ENCODE measurements around the gene SAXO2. TPM values are rescaled to one million over a fixed set of nuclear protein-coding genes. Genes with fewer than 3 reads are reported as not detected.

SAXO2 gene
- total and polyA plus RNA-seq, 10 of the 15 experiments (the other 5 are each of a cell fraction or from before 2014, with no cell fraction given): 0.06 to 2.3 (median 1.4) TPM

DNA sequence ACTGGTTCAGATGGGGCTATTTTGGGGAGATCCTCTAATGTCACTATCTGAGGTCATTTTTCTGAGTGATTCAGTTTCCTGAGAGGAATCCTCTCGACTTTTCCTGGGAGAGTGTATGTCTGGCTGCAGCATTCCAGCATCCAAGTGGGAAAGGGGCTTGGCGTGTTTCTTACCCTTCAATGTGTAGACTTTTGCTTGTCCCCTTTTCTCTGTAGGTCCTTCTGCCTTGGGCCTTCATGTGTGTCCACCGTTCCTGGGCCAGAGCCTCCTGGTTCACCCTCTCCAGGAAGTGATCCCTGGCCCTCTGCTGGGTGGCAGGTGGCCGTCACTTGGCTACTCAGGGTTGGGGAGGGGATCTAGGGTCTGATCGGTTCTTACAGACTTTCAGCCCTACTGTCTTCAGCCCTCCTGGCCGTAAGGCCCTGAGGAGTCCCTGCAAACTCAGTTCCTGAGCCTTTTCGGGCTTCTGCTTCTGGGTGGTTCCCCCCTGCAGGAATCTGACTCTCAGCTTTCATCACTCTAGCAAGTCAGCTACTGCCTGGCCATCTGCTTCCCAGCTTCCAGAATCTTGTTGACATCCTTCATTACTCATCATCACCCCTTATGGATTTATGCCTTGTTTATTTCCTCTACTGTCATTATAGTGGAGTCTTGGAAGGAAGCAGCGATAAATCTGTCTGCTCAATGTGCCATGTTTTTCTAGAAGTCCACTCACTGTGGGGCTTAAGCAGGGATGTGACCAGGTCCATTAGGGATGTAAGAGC lies 50.1 kb downstream of the SAXO2 start (continued):
- TF ChIP-seq, protein P1, sequence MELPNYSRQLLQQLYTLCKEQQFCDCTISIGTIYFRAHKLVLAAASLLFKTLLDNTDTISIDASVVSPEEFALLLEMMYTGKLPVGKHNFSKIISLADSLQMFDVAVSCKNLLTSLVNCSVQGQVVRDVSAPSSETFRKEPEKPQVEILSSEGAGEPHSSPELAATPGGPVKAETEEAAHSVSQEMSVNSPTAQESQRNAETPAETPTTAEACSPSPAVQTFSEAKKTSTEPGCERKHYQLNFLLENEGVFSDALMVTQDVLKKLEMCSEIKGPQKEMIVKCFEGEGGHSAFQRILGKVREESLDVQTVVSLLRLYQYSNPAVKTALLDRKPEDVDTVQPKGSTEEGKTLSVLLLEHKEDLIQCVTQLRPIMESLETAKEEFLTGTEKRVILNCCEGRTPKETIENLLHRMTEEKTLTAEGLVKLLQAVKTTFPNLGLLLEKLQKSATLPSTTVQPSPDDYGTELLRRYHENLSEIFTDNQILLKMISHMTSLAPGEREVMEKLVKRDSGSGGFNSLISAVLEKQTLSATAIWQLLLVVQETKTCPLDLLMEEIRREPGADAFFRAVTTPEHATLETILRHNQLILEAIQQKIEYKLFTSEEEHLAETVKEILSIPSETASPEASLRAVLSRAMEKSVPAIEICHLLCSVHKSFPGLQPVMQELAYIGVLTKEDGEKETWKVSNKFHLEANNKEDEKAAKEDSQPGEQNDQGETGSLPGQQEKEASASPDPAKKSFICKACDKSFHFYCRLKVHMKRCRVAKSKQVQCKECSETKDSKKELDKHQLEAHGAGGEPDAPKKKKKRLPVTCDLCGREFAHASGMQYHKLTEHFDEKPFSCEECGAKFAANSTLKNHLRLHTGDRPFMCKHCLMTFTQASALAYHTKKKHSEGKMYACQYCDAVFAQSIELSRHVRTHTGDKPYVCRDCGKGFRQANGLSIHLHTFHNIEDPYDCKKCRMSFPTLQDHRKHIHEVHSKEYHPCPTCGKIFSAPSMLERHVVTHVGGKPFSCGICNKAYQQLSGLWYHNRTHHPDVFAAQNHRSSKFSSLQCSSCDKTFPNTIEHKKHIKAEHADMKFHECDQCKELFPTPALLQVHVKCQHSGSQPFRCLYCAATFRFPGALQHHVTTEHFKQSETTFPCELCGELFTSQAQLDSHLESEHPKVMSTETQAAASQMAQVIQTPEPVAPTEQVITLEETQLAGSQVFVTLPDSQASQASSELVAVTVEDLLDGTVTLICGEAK (IDR thresholded peaks at IDR 0.05; ENCODE audit: borderline replicate concordance): no peak
- TF ChIP-seq SP1 (IDR thresholded peaks at IDR 0.05; ENCODE audit: low read depth, low read length): no peak
- TF ChIP-seq, protein P2, sequence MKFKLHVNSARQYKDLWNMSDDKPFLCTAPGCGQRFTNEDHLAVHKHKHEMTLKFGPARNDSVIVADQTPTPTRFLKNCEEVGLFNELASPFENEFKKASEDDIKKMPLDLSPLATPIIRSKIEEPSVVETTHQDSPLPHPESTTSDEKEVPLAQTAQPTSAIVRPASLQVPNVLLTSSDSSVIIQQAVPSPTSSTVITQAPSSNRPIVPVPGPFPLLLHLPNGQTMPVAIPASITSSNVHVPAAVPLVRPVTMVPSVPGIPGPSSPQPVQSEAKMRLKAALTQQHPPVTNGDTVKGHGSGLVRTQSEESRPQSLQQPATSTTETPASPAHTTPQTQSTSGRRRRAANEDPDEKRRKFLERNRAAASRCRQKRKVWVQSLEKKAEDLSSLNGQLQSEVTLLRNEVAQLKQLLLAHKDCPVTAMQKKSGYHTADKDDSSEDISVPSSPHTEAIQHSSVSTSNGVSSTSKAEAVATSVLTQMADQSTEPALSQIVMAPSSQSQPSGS (IDR thresholded peaks at IDR 0.05; ENCODE audit: low read length): no peak
- no peak for TF ChIP-seq TBL1XR1 (IDR thresholded peaks at IDR 0.05; ENCODE audit: low read depth, low read length)

DNA sequence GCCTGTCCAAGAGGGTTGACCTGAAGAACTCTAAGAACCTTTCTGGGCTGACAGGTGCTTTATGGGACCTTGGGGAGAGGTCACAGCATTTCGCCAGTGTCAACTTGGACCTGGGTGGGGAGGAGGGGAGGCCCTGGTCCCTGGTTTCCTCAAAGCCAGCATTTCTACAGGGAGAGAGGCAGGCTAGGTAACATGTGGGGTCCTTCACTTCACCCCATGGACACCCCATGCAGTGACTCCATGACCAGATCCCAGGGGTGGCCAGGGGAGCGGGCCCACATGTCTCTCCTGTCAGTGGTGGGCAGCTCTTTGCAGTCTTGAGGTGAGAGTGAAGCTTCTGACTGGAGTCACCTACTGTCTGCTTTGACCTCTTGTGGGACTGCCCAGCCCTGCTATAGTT lies 50.8 kb downstream of the SAXO2 start:
- no peak for FAIRE-seq
- BruUV-seq (replicated peaks): no TSS peak
- H3K4me2 ChIP-seq (ENCODE audit: control insufficient read depth, insufficient read depth): no peak overlapping the region
- no peaks in the 10 kb centered on the region for H3K79me2 ChIP-seq (ENCODE audit: control insufficient read depth, insufficient read depth, low read length)
- no peaks in the 10 kb centered on the region for H3K27me3 ChIP-seq (replicated peaks in 1 of 2; ENCODE audit: control insufficient read depth in 2 of 2, insufficient read depth in 2 of 2, low read length in 1 of 2)
- CTCF ChIA-PET: no interaction called here
- no peak overlapping the region for H3K9ac ChIP-seq (ENCODE audit: control insufficient read depth, insufficient read depth, low read length)
- SMC1A ChIA-PET (ENCODE audit: uncharacterized antibody, unreplicated experiment): no interaction called here
- H3K36me3 ChIP-seq (ENCODE audit: control insufficient read depth in 2 of 2, insufficient read depth in 2 of 2, low read length in 1 of 2): no peaks in the 10 kb centered on the region
- intact Hi-C loops (cut with micrococcal nuclease; ENCODE audit: unreplicated experiment) (no loop called here), in situ Hi-C loops (cut with MboI) (no loop called here)
- no peak overlapping the region for H3K27ac ChIP-seq (ENCODE audit: control insufficient read depth, insufficient read depth)
- H3K4me3 ChIP-seq: no peak overlapping the region
- no peak overlapping the region for H2AFZ ChIP-seq (ENCODE audit: control insufficient read depth, low read depth, low read length)
- 37% methylated on average over 2 of the region's 2 CpGs for whole genome bisulfite sequencing (ENCODE audit: insufficient coverage, insufficient replicate concordance, low lambda C conversion rate, missing lambda C conversion rate)
- H3K4me1 ChIP-seq (ENCODE audit: control insufficient read depth, insufficient read depth, low read length): no peaks in the 10 kb centered on the region
- H4K20me1 ChIP-seq (ENCODE audit: control insufficient read depth, insufficient read depth): no peaks in the 10 kb centered on the region
- RAD21 ChIA-PET (ENCODE audit: unreplicated experiment): no interaction called here
- no peak for DNase-seq (ENCODE audit: low read depth, low spot score)
- no peak for ATAC-seq
- POLR2A ChIA-PET: no interaction called here
- no peaks in the 10 kb centered on the region; the same call in 2 of the 3 replicates for H3K9me3 ChIP-seq (replicated peaks; ENCODE audit: control insufficient read depth, insufficient read depth, low read length)
- TF ChIP-seq, protein P3, sequence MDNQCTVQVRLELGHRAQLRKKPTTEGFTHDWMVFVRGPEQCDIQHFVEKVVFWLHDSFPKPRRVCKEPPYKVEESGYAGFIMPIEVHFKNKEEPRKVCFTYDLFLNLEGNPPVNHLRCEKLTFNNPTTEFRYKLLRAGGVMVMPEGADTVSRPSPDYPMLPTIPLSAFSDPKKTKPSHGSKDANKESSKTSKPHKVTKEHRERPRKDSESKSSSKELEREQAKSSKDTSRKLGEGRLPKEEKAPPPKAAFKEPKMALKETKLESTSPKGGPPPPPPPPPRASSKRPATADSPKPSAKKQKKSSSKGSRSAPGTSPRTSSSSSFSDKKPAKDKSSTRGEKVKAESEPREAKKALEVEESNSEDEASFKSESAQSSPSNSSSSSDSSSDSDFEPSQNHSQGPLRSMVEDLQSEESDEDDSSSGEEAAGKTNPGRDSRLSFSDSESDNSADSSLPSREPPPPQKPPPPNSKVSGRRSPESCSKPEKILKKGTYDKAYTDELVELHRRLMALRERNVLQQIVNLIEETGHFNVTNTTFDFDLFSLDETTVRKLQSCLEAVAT (IDR thresholded peaks at IDR 0.05): no peak
- TF ChIP-seq SMARCA5 (IDR thresholded peaks at IDR 0.05): no peak
- TF ChIP-seq IKZF2 (IDR thresholded peaks at IDR 0.05): no peak
- TF ChIP-seq, protein P4, sequence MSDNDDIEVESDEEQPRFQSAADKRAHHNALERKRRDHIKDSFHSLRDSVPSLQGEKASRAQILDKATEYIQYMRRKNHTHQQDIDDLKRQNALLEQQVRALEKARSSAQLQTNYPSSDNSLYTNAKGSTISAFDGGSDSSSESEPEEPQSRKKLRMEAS (IDR thresholded peaks at IDR 0.05; ENCODE audit: low read depth, low read length): no peak
- TF ChIP-seq, protein P5, sequence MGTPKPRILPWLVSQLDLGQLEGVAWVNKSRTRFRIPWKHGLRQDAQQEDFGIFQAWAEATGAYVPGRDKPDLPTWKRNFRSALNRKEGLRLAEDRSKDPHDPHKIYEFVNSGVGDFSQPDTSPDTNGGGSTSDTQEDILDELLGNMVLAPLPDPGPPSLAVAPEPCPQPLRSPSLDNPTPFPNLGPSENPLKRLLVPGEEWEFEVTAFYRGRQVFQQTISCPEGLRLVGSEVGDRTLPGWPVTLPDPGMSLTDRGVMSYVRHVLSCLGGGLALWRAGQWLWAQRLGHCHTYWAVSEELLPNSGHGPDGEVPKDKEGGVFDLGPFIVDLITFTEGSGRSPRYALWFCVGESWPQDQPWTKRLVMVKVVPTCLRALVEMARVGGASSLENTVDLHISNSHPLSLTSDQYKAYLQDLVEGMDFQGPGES (IDR thresholded peaks at IDR 0.05): no peak
- TF ChIP-seq RBBP5 (conservative IDR thresholded peaks at IDR 0.05): no peak
- no peak for TF ChIP-seq HDAC6 (IDR thresholded peaks at IDR 0.05; ENCODE audit: unreplicated experiment)
- no peak for TF ChIP-seq HDGF (IDR thresholded peaks at IDR 0.05)
- TF ChIP-seq RAD21 (IDR thresholded peaks at IDR 0.05; ENCODE audit: insufficient read depth, low read depth, low read length): no peak
- TF ChIP-seq SIX5 (IDR thresholded peaks at IDR 0.05; ENCODE audit: low read depth, low read length, severe bottlenecking): no peak
- no peak for TF ChIP-seq EZH2 (IDR thresholded peaks at IDR 0.05; ENCODE audit: borderline replicate concordance, control insufficient read depth, low read depth, low read length)
